Neuronal stem cell (in vitro differentiated cells): ENCODE data around the gene NCKIPSD.

ENCODE experiments used
- DNase-seq: peaks from one replicate; pipeline ENCODE4 v3.0.0-alpha.2; 2013; ENCODE audit warnings: low spot score
- H2AFZ ChIP-seq: one replicate; pipeline ENCODE4 v1.6.1; 2013; ENCODE audit warnings: mild to moderate bottlenecking, low read length, inconsistent platforms
- H2AK5ac ChIP-seq: 2 replicates; pipeline ENCODE4 v1.6.1; 2013; ENCODE audit warnings: low read depth, mild to moderate bottlenecking, inconsistent platforms, low read length, moderate library complexity, mixed read lengths
- H2BK120ac ChIP-seq: 2 replicates; pipeline ENCODE4 v1.6.1; 2013; ENCODE audit warnings: low read depth, mild to moderate bottlenecking, inconsistent platforms, low read length, moderate library complexity, mixed read lengths
- H2BK12ac ChIP-seq: one replicate; pipeline ENCODE4 v1.6.1; 2013; ENCODE audit warnings: low read length, inconsistent platforms
- H2BK15ac ChIP-seq: 2 replicates; pipeline ENCODE4 v1.6.1; 2013; ENCODE audit warnings: mild to moderate bottlenecking, low read length, inconsistent platforms, mixed read lengths
- H2BK5ac ChIP-seq: one replicate; pipeline ENCODE4 v1.6.1; 2013; ENCODE audit warnings: inconsistent platforms, mild to moderate bottlenecking, low read length, moderate library complexity
- H3K14ac ChIP-seq: one replicate; pipeline ENCODE4 v1.6.1; 2013; ENCODE audit warnings: low read length, inconsistent platforms
- H3K18ac ChIP-seq: 2 replicates; pipeline ENCODE4 v1.6.1; 2013; ENCODE audit warnings: low read length, inconsistent platforms
- H3K23ac ChIP-seq: 2 replicates; pipeline ENCODE4 v1.6.1; 2013; ENCODE audit warnings: low read depth, mild to moderate bottlenecking, mixed read lengths, low read length, inconsistent platforms; ENCODE audit not compliant: poor library complexity
- H3K27ac ChIP-seq: replicated peaks from 3 replicates; pipeline ENCODE4 v1.5.1; 2013; ENCODE audit warnings: low read length, inconsistent platforms
- H3K27me3 ChIP-seq, 3 experiments: 2 replicates each; pipeline ENCODE4 v1.6.1; 2013; ENCODE audit warnings: low read length in 3 of 3, mild to moderate bottlenecking in 2 of 3, inconsistent platforms in 1 of 3, low read depth in 1 of 3, mixed read lengths in 1 of 3, moderate library complexity in 1 of 3; ENCODE audit not compliant: control insufficient read depth in 3 of 3, insufficient read depth in 3 of 3
- H3K36me3 ChIP-seq, 2 donors: replicated peaks in 1 of 2; 2 replicates each; pipeline ENCODE4 v1.6.1; 2013; ENCODE audit warnings: low read length in 2 of 2; ENCODE audit not compliant: control insufficient read depth in 2 of 2, insufficient read depth in 2 of 2
- H3K4ac ChIP-seq: 2 replicates; pipeline ENCODE4 v1.6.1; 2013; ENCODE audit warnings: inconsistent platforms, mild to moderate bottlenecking, low read length, moderate library complexity
- H3K4me1 ChIP-seq, 2 donors: 1 replicate in 1 of 2; 2 replicates in 1 of 2; pipeline ENCODE4 v1.6.1; 2013; ENCODE audit warnings: low read length in 2 of 2, low read depth in 1 of 2; ENCODE audit not compliant: control insufficient read depth in 2 of 2, insufficient read depth in 1 of 2
- H3K4me2 ChIP-seq: one replicate; pipeline ENCODE4 v1.6.1; 2013; ENCODE audit warnings: mild to moderate bottlenecking, low read length, inconsistent platforms; ENCODE audit not compliant: insufficient read depth, poor library complexity, severe bottlenecking
- H3K4me3 ChIP-seq, 2 donors: 2 replicates each; pipeline ENCODE4 v1.5.1; 2013; ENCODE audit warnings: low read length in 2 of 2, mild to moderate bottlenecking in 2 of 2, inconsistent platforms in 1 of 2, moderate library complexity in 1 of 2
- H3K79me1 ChIP-seq: one replicate; pipeline ENCODE4 v1.6.1; 2013; ENCODE audit warnings: low read depth, mild to moderate bottlenecking, inconsistent platforms, low read length, moderate library complexity
- H3K9ac ChIP-seq: one replicate; pipeline ENCODE4 v1.6.1; 2013; ENCODE audit warnings: mild to moderate bottlenecking, low read depth, low read length, inconsistent platforms; ENCODE audit not compliant: poor library complexity
- H3K9me3 ChIP-seq, 2 donors: replicated peaks in 1 of 2; 2 replicates each; pipeline versions ENCODE3 to v1.6.1; 2013; ENCODE audit warnings: low read length in 2 of 2, mild to moderate bottlenecking in 2 of 2, inconsistent platforms in 1 of 2, low read depth in 1 of 2, mixed read lengths in 1 of 2, moderate library complexity in 1 of 2; ENCODE audit not compliant: control insufficient read depth in 2 of 2, insufficient read depth in 1 of 2
- H4K8ac ChIP-seq: one replicate; pipeline ENCODE4 v1.6.1; 2013; ENCODE audit warnings: low read depth, mild to moderate bottlenecking, inconsistent platforms, low read length, moderate library complexity
- H4K91ac ChIP-seq: one replicate; pipeline ENCODE4 v1.6.1; 2013; ENCODE audit warnings: low read length, low read depth, mild to moderate bottlenecking, inconsistent platforms; ENCODE audit not compliant: poor library complexity
- WGBS, 2 donors: extraction: QIAGEN DNeasy Blood & Tissue Kit; methylation state at CpG; one replicate each; pipeline ENCODE4 v1.1.7; 2013; ENCODE audit warnings: missing lambda C conversion rate in 2 of 2, mixed read lengths in 1 of 2; ENCODE audit not compliant: insufficient read length in 2 of 2, insufficient replicate concordance in 1 of 2; ENCODE audit errors: extremely low coverage in 2 of 2; 5-methylcytosine and 5-hydroxymethylcytosine counted together

Gene NCKIPSD

GRCh38 chr3:48702320-48702920, 16.7 kb upstream of the NCKIPSD start:
- H3K23ac ChIP-seq, result no peak overlapping the region
- no peaks in the 10 kb centered on the region for H3K27me3 ChIP-seq
- H4K8ac ChIP-seq, result no peak overlapping the region
- no peak overlapping the region for H3K4me3 ChIP-seq
- no peak overlapping the region for H3K18ac ChIP-seq
- H2BK12ac ChIP-seq, result no peak overlapping the region
- no peak overlapping the region for H2AK5ac ChIP-seq
- no peak overlapping the region for H2BK5ac ChIP-seq
- H3K79me1 ChIP-seq, result peaks cover 2% of the 10 kb centered on the region
- DNase-seq, result no peak
- no peak overlapping the region for H3K4ac ChIP-seq
- H3K4me2 ChIP-seq, result no peak overlapping the region
- peaks cover 0 to 1% of the 10 kb centered on the region in 2 donors for H3K4me1 ChIP-seq
- H3K27ac ChIP-seq, result no peak overlapping the region
- H3K9me3 ChIP-seq, result peaks cover 0 to 4% of the 10 kb centered on the region in 2 donors
- no CpG with 5 or more reads among the region's 6 CpGs for WGBS, 2 donors
- H2BK15ac ChIP-seq, result no peak overlapping the region
- no peak overlapping the region for H4K91ac ChIP-seq
- no peak overlapping the region for H3K14ac ChIP-seq
- no peak overlapping the region for H3K9ac ChIP-seq
- no peak overlapping the region for H2AFZ ChIP-seq
- H3K36me3 ChIP-seq, result peaks cover 18 to 87% of the 10 kb centered on the region in 2 donors
- no peak overlapping the region for H2BK120ac ChIP-seq

DNA sequence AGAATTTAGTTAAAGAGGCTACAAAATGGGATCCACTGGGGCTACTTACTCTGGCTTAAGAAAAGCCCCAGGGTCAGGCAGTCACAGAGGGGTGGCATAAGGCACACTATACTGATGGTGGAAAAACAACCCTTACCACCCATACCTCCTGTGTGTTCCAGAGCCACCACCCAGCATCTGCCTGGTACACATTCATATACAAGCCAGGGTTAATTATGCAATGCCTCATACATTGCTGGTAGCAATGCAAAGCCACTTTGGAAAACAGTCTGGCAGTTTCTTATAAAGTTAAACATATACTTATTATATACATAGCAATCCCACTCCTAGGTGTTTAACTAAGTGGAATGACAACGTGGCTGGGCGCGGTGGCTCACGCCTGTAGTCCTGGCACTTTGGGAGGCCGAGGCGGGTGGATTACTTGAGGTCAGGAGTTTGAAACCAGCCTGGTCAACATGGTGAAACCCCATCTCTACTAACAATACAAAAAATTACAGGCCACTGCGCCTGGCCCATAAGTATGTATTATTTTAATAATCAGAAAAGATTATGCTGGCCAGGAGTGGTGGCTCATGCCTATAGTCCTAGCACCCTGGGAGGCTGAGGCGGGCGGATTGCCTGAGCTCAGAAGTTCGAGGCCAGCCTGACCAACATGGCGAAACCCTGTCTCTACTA, 15.2 kb upstream of the NCKIPSD start:
- no peak overlapping the region for H3K23ac ChIP-seq
- H3K27ac ChIP-seq, result no peak overlapping the region
- no peak overlapping the region for H3K18ac ChIP-seq
- H3K79me1 ChIP-seq, result no peaks in the 10 kb centered on the region
- no peak overlapping the region for H2BK5ac ChIP-seq
- no peaks in the 10 kb centered on the region for H3K27me3 ChIP-seq
- peaks cover 14 to 82% of the 10 kb centered on the region in 2 donors for H3K36me3 ChIP-seq
- no peak overlapping the region for H2AK5ac ChIP-seq
- no peak for DNase-seq
- H3K4ac ChIP-seq, result no peak overlapping the region
- no peak overlapping the region for H2BK15ac ChIP-seq
- H3K4me3 ChIP-seq, result no peak overlapping the region
- H2BK120ac ChIP-seq, result no peak overlapping the region
- H3K4me1 ChIP-seq, result peaks cover 0 to 1% of the 10 kb centered on the region in 2 donors
- H4K91ac ChIP-seq, result no peak overlapping the region
- H4K8ac ChIP-seq, result no peak overlapping the region
- no peak overlapping the region for H3K9ac ChIP-seq
- H3K14ac ChIP-seq, result no peak overlapping the region
- H2AFZ ChIP-seq, result no peak overlapping the region
- peaks cover 0 to 4% of the 10 kb centered on the region in 2 donors for H3K9me3 ChIP-seq
- H3K4me2 ChIP-seq, result no peak overlapping the region
- no CpG with 5 or more reads among the region's 11 CpGs for WGBS, 2 donors
- H2BK12ac ChIP-seq, result no peak overlapping the region

- Histone ChIP-seq H3K9ac (no peak overlapping the region), H2BK12ac (no peak overlapping the region), H3K18ac (no peak overlapping the region), H4K91ac (no peak overlapping the region), H3K23ac (no peak overlapping the region), H3K27ac (no peak overlapping the region), H3K4me2 (no peak overlapping the region), H3K36me3 (peaks cover 19 to 85% of the 10 kb centered on the region in 2 donors), H2BK120ac (no peak overlapping the region), H3K14ac (no peak overlapping the region), H3K4me1 (peaks cover 0 to 10% of the 10 kb centered on the region in 2 donors), H3K79me1 (peaks cover under 1% of the 10 kb centered on the region), H3K4me3 (no peak overlapping the region), H3K27me3 (no peaks in the 10 kb centered on the region), H2AK5ac (no peak overlapping the region), H4K8ac (no peak overlapping the region), H3K9me3 (peaks cover 0 to 4% of the 10 kb centered on the region in 2 donors), H2AFZ (no peak overlapping the region), H2BK5ac (no peak overlapping the region), H2BK15ac (no peak overlapping the region), H3K4ac (no peak overlapping the region)
- no CpG with 5 or more reads among the region's 8 CpGs for WGBS, 2 donors
- DNase-seq, result no peak
Observed at GRCh38 chr3:48698891-48699290, 13.2 kb upstream of the NCKIPSD start.

GRCh38 chr3:48697952-48698351, 12.2 kb upstream of the NCKIPSD start:
- no peak overlapping the region for H3K4me2 ChIP-seq
- DNase-seq, result no peak
- no peak overlapping the region for H2AK5ac ChIP-seq
- H3K27ac ChIP-seq, result no peak overlapping the region
- H3K27me3 ChIP-seq, result no peaks in the 10 kb centered on the region
- peaks cover 0 to 11% of the 10 kb centered on the region in 2 donors for H3K4me1 ChIP-seq
- peaks cover 0 to 4% of the 10 kb centered on the region in 2 donors for H3K9me3 ChIP-seq
- H3K79me1 ChIP-seq, result peaks cover 2% of the 10 kb centered on the region
- H2AFZ ChIP-seq, result no peak overlapping the region
- H2BK120ac ChIP-seq, result no peak overlapping the region
- no peak overlapping the region for H3K18ac ChIP-seq
- H4K91ac ChIP-seq, result no peak overlapping the region
- peaks cover 27 to 91% of the 10 kb centered on the region in 2 donors for H3K36me3 ChIP-seq
- no peak overlapping the region for H3K4ac ChIP-seq
- no CpG with 5 or more reads among the region's 3 CpGs for WGBS, 2 donors
- no peak overlapping the region for H3K4me3 ChIP-seq
- no peak overlapping the region for H2BK15ac ChIP-seq
- no peak overlapping the region for H4K8ac ChIP-seq
- H2BK12ac ChIP-seq, result no peak overlapping the region
- H3K9ac ChIP-seq, result no peak overlapping the region
- H3K14ac ChIP-seq, result no peak overlapping the region
- H2BK5ac ChIP-seq, result no peak overlapping the region
- H3K23ac ChIP-seq, result no peak overlapping the region
